Measurements from ENCODE around the gene GTF2A1L. TPM values are rescaled to one million over a fixed set of nuclear protein-coding genes. Genes with fewer than 3 reads are reported as not detected.

Gene GTF2A1L
- total and polyA plus RNA-seq, 2 experiments from 2014 or later: 0.65 to 0.94 TPM

DNA sequence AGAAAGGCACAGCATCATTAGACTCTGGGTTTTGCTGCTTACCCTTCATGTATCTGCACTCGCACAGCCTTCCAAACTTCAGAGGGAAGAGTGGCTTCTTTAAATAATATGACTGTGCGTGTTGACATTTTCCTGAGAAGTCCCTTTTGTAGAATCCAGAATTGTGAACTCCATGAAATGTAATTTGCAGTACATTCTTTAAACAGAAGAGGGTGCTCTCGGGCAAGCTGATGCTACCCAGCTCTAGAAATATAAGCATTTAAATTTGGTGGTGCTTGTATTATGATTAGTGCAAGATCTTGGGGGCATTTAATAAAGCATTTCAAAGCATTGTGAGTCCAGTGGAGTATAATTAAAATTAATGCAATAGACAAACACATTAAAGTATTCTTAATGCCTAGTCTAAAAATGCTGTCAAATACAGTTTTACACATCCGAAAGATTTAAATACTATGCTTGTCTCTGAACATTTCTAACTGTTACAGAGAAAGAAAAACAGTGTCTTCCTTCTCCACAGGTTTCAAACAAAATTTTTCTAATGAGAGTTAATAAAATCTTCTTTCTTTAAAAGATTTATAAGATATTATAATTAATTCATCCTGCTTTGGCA is 17.3 kb upstream of the GTF2A1L start:
- Mint-ChIP-seq H3K27ac (no peak overlapping the region), H3K9me3 (no peaks in the 10 kb centered on the region), H3K27me3 (ENCODE audit: insufficient read depth, low read depth, poor library complexity) (peaks cover 2% of the 10 kb centered on the region), H3K36me3 (ENCODE audit: low read depth) (no peaks in the 10 kb centered on the region), H3K4me1 (no peaks in the 10 kb centered on the region), H3K4me3 (no peak overlapping the region)
- Histone ChIP-seq H3K4me2 (no peak overlapping the region), H3K36me3 (ENCODE audit: insufficient read depth) (no peaks in the 10 kb centered on the region), H3F3A (replicated peaks; ENCODE audit: low read depth) (no peaks in the 10 kb centered on the region), H4K20me1 (replicated peaks; ENCODE audit: insufficient read depth) (no peaks in the 10 kb centered on the region), H3K27ac (ENCODE audit: low read depth) (no peak overlapping the region), H3K9me2 (ENCODE audit: insufficient read depth) (no peaks in the 10 kb centered on the region), H3K4me3 (no peak overlapping the region), H2AFZ (no peak overlapping the region), H3K27me3 (ENCODE audit: insufficient read depth) (no peaks in the 10 kb centered on the region), H3K4me1 (ENCODE audit: insufficient read depth) (no peaks in the 10 kb centered on the region), H3K79me2 (replicated peaks; ENCODE audit: insufficient read depth) (no peaks in the 10 kb centered on the region)
- peak; percentile 67 for DNase-seq (ENCODE audit: low spot score)
- TF ChIP-seq, protein P1, sequence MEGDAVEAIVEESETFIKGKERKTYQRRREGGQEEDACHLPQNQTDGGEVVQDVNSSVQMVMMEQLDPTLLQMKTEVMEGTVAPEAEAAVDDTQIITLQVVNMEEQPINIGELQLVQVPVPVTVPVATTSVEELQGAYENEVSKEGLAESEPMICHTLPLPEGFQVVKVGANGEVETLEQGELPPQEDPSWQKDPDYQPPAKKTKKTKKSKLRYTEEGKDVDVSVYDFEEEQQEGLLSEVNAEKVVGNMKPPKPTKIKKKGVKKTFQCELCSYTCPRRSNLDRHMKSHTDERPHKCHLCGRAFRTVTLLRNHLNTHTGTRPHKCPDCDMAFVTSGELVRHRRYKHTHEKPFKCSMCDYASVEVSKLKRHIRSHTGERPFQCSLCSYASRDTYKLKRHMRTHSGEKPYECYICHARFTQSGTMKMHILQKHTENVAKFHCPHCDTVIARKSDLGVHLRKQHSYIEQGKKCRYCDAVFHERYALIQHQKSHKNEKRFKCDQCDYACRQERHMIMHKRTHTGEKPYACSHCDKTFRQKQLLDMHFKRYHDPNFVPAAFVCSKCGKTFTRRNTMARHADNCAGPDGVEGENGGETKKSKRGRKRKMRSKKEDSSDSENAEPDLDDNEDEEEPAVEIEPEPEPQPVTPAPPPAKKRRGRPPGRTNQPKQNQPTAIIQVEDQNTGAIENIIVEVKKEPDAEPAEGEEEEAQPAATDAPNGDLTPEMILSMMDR (conservative IDR thresholded peaks at IDR 0.05; ENCODE audit: low read depth in 2 of 2): peak; percentile 74 to 89
- TF ChIP-seq JUNB (IDR thresholded peaks at IDR 0.05; ENCODE audit: unreplicated experiment): no peak
- ATAC-seq: peak; percentile 38; the same call in 1 of the 3 replicates

DNA sequence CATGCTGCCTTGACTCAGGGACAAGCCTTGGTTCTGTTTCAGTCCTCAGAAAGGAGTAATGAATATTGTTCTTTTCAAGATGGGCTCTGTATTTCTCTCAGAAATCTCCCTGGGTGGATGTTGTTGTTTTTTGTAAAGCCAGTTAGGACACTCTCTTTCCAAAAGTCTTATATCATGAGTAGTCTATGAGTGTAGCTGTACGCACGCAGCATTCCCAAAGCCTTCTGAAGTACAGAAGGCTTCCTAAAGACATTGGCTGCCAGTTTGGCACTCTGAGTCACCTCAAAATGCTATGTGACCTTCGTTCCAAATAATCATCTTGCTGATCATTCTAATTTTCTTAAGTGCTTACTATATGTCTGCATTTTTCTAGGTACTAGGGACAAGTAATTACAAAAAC is 16.7 kb upstream of the GTF2A1L start:
- no peaks in the 10 kb centered on the region for H3K4me1 ChIP-seq (ENCODE audit: insufficient read depth)
- no peaks in the 10 kb centered on the region for H3K27me3 Mint-ChIP-seq (ENCODE audit: insufficient read depth, low read depth, poor library complexity)
- no peaks in the 10 kb centered on the region for H3K9me3 Mint-ChIP-seq
- H2AFZ ChIP-seq: no peak overlapping the region
- no peaks in the 10 kb centered on the region for H3K27me3 ChIP-seq (ENCODE audit: insufficient read depth)
- H3K27ac Mint-ChIP-seq: no peak overlapping the region
- H3K4me3 ChIP-seq: no peak overlapping the region
- H3K27ac ChIP-seq (ENCODE audit: low read depth): no peak overlapping the region
- no peaks in the 10 kb centered on the region for H3K9me2 ChIP-seq (ENCODE audit: insufficient read depth)
- DNase-seq (ENCODE audit: low spot score): no peak
- no peaks in the 10 kb centered on the region for H3F3A ChIP-seq (replicated peaks; ENCODE audit: low read depth)
- no peaks in the 10 kb centered on the region for H3K36me3 Mint-ChIP-seq (ENCODE audit: low read depth)
- no peaks in the 10 kb centered on the region for H3K79me2 ChIP-seq (replicated peaks; ENCODE audit: insufficient read depth)
- no peaks in the 10 kb centered on the region for H3K36me3 ChIP-seq (ENCODE audit: insufficient read depth)
- no peaks in the 10 kb centered on the region for H4K20me1 ChIP-seq (replicated peaks; ENCODE audit: insufficient read depth)
- H3K4me3 Mint-ChIP-seq: no peak overlapping the region
- no peaks in the 10 kb centered on the region for H3K4me1 Mint-ChIP-seq
- H3K4me2 ChIP-seq: no peak overlapping the region
- ATAC-seq: no peak
- TF ChIP-seq ZNF114 (CRISPR knock-in tag; IDR thresholded peaks at IDR 0.05): no peak
- no peak for TF ChIP-seq EZH2phosphoT487 (IDR thresholded peaks at IDR 0.05; ENCODE audit: unreplicated experiment)
- no peak for TF ChIP-seq CREB1 (CRISPR knock-in tag; IDR thresholded peaks at IDR 0.05; ENCODE audit: low read depth)
- TF ChIP-seq, protein P1 (conservative IDR thresholded peaks at IDR 0.05; ENCODE audit: low read depth in 2 of 2): no peak
- no peak for TF ChIP-seq STAT1 (IDR thresholded peaks at IDR 0.05; ENCODE audit: unreplicated experiment)
- no peak for TF ChIP-seq ZNF331 (CRISPR knock-in tag; IDR thresholded peaks at IDR 0.05; ENCODE audit: low read depth)
- TF ChIP-seq, protein P2, sequence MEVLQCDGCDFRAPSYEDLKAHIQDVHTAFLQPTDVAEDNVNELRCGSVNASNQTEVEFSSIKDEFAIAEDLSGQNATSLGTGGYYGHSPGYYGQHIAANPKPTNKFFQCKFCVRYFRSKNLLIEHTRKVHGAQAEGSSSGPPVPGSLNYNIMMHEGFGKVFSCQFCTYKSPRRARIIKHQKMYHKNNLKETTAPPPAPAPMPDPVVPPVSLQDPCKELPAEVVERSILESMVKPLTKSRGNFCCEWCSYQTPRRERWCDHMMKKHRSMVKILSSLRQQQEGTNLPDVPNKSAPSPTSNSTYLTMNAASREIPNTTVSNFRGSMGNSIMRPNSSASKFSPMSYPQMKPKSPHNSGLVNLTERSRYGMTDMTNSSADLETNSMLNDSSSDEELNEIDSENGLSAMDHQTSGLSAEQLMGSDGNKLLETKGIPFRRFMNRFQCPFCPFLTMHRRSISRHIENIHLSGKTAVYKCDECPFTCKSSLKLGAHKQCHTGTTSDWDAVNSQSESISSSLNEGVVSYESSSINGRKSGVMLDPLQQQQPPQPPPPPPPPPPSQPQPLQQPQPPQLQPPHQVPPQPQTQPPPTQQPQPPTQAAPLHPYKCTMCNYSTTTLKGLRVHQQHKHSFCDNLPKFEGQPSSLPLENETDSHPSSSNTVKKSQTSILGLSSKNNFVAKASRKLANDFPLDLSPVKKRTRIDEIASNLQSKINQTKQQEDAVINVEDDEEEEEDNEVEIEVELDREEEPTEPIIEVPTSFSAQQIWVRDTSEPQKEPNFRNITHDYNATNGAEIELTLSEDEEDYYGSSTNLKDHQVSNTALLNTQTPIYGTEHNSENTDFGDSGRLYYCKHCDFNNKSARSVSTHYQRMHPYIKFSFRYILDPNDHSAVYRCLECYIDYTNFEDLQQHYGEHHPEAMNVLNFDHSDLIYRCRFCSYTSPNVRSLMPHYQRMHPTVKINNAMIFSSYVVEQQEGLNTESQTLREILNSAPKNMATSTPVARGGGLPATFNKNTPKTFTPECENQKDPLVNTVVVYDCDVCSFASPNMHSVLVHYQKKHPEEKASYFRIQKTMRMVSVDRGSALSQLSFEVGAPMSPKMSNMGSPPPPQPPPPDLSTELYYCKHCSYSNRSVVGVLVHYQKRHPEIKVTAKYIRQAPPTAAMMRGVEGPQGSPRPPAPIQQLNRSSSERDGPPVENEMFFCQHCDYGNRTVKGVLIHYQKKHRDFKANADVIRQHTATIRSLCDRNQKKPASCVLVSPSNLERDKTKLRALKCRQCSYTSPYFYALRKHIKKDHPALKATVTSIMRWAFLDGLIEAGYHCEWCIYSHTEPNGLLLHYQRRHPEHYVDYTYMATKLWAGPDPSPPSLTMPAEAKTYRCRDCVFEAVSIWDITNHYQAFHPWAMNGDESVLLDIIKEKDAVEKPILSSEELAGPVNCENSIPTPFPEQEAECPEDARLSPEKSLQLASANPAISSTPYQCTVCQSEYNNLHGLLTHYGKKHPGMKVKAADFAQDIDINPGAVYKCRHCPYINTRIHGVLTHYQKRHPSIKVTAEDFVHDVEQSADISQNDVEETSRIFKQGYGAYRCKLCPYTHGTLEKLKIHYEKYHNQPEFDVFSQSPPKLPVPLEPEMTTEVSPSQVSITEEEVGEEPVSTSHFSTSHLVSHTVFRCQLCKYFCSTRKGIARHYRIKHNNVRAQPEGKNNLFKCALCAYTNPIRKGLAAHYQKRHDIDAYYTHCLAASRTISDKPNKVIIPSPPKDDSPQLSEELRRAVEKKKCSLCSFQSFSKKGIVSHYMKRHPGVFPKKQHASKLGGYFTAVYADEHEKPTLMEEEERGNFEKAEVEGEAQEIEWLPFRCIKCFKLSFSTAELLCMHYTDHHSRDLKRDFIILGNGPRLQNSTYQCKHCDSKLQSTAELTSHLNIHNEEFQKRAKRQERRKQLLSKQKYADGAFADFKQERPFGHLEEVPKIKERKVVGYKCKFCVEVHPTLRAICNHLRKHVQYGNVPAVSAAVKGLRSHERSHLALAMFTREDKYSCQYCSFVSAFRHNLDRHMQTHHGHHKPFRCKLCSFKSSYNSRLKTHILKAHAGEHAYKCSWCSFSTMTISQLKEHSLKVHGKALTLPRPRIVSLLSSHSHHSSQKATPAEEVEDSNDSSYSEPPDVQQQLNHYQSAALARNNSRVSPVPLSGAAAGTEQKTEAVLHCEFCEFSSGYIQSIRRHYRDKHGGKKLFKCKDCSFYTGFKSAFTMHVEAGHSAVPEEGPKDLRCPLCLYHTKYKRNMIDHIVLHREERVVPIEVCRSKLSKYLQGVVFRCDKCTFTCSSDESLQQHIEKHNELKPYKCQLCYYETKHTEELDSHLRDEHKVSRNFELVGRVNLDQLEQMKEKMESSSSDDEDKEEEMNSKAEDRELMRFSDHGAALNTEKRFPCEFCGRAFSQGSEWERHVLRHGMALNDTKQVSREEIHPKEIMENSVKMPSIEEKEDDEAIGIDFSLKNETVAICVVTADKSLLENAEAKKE (CRISPR knock-in tag; IDR thresholded peaks at IDR 0.05): no peak
- TF ChIP-seq, protein P3, sequence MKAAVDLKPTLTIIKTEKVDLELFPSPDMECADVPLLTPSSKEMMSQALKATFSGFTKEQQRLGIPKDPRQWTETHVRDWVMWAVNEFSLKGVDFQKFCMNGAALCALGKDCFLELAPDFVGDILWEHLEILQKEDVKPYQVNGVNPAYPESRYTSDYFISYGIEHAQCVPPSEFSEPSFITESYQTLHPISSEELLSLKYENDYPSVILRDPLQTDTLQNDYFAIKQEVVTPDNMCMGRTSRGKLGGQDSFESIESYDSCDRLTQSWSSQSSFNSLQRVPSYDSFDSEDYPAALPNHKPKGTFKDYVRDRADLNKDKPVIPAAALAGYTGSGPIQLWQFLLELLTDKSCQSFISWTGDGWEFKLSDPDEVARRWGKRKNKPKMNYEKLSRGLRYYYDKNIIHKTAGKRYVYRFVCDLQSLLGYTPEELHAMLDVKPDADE (IDR thresholded peaks at IDR 0.05): no peak
- no peak for TF ChIP-seq NANOG (IDR thresholded peaks at IDR 0.05; ENCODE audit: borderline replicate concordance)
